Measurements from ENCODE around the gene SOD3. TPM values are rescaled to one million over a fixed set of nuclear protein-coding genes. Genes with fewer than 3 reads are reported as not detected.

SOD3 gene
- total and polyA plus RNA-seq, 2 of the 4 experiments (the other 2 are of a cell fraction): 0.36 to 5.8 TPM

- TF ChIP-seq RFX5 (IDR thresholded peaks at IDR 0.05; ENCODE audit: low read depth, low read length) (no peak), MXI1 (IDR thresholded peaks at IDR 0.05; ENCODE audit: borderline replicate concordance, low read depth, low read length) (no peak), USF2 (IDR thresholded peaks at IDR 0.05; ENCODE audit: low read depth, low read length) (no peak), BHLHE40 (IDR thresholded peaks at IDR 0.05; ENCODE audit: low read depth, low read length) (no peak), SMC3 (IDR thresholded peaks at IDR 0.05; ENCODE audit: low read depth, low read length) (no peak)
Observed at GRCh38 chr4:24780936-24781495, 14.4 kb upstream of the SOD3 start (continued).
